GM19193 (cell line): Measurements from ENCODE around the gene ZNF76.

Source experiments
- POLR2A ChIP-seq: IDR thresholded peaks from 4 replicates; pipeline ENCODE4 v1.6.1; 2011; ENCODE audit not compliant: insufficient read depth, insufficient read length; ENCODE audit errors: extremely low read depth

Gene ZNF76

DNA sequence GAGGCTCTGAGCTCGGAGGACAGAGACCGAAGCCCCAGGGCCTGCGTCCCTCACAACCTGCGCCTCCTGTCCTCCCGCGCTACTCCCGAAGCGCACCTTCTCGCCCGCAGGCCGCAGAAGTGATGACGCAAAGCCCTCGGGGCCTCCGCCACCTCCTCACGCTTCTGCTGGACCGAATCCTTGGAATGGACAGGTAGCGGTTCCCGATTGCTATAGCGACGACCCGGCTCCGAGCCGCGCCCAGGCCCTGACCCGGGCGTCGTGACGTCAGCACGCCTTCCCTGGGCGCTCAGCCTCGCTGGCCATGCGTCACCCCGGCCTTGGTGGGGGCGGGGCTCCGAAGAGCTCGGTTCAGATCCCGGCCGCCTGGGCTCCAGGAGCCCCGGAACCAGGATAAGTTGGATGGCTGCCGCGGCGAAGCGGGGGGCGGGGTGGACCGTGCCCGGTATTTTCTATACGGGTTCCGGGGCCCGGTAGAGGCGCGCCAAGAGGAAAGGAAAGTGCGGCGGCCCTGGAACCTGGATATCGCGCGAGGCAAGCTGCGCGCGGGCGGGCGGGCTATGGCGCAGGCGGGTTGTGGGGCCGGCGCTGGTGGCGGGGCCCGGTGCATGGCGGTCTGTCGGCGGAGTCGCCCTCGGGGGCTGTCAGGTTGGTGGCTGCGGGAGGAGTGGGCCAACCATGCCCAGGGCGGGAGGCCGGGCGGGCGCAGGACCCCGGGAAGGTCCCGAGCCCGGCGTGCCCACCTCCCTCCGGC is at the start of gene ZNF76:
ZNF76 (plus strand) TSS at position 542 of the 754 bp plus-strand sequence. CDS start 21,417 bp downstream, outside the sequence.
- peak; percentile 68 for TF ChIP-seq POLR2A

DNA sequence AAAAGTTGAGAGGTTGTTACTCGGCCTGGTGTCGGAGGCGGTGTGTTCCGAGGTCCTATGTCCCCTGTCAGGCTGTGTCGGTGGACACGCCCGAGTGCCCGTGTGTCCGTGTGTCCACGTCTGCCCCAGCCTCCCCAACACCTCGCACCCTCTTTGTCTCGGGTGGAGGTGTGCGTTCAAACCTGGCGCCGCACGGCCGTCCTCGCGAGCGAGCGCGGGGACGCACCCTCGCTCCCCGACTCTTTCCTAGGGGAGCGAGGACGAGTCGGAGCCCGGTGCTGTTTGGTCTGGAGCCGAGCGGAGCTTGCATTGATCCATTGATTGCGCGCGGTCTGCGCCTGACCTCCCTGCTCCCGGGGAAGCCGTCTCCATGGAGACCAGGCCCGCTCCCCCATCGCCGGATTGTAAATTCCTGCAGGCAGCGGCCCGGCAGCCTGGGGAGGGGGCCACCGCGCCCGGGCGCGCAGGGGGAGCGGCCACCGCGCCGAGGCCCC is 46.2 kb upstream of the ZNF76 start:
- TF ChIP-seq POLR2A: no peak

DNA sequence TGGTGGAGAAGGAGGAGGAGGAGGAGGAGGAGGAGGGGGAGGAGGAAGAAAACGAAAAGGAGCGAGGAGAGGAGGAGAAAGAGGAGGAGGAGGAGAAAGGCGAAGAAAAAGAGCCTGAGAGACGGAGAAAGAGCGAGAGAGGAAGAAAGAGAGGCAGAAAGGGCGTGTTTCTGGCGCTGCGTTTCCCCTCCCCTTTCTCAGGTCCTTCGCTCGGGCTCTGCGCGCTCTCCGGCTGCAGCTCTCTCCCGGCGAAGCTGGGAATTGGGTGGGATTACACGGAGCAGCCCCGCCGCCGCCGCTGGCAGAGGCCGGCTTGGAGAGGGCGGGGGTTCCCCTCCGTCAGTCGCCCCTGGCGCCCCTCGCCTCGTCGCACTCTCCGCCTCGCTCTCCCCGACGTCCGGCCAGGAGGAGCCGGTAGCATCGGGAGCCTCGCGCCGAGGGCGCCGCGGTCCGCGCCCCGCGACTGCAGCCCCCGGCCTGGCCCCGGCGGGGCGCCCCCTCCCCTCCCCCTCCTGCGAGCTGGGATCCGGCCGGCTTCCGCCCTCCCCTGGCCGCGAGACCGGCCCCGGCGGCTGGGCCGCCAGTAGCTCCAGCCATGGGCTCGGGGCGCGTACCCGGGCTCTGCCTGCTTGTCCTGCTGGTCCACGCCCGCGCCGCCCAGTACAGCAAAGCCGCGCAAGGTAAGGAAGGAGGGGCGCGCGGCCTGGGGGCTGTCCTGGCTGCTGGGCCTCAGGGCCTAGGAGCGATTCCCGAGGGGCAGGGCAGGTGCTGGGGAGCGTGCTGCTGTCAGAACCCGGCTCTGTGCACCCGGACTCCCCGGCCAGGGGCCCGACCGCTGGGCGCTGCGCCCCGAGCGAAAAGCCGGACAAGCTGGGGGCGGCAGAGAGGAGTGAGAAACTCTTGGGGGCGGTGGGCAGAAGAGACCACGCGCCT is 45.4 kb upstream of the ZNF76 start, which contains the start of gene SCUBE3:
SCUBE3 (plus strand) TSS at position 133 of the 933 bp plus-strand sequence; CDS start at position 596, 463 bp downstream.
- TF ChIP-seq POLR2A: no peak

DNA sequence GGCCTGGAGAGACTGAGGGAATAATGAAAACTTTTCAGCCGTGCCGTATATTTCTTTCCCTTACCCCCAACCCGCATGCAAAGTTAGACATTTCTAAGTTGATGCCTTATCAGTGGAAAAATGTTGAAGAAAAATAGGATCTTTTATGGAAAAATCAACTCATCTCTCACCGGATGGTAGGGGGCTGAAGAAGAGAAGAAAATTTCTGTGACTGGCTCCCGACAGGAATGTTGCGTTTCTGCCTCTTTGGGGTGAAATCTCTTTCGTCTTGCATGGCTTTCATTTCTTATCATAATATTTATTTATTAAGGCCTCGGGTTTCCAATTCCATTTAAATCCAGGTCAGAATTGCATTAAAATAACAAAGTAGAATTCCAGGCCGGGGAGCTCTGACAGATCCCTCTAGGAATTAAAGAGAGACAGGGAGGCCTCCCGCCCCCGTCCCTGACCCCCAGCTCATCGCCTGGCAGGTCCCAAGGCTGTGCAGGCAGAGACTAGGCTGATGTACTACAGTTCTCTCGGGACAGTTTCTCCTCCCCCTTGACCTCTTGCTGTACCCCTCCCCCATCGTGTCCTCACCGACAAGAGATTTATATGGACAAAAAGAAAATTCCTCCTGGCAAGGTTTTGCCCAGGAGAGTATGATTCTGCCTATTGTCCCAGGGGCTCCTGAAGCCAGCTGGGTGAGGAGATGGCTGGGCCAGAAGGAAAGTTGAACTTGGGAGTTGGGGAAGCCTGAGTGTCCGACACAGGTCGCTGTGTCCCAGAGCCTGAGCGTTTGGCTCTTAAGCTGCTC is 44.5 kb upstream of the ZNF76 start:
- TF ChIP-seq POLR2A: no peak

DNA sequence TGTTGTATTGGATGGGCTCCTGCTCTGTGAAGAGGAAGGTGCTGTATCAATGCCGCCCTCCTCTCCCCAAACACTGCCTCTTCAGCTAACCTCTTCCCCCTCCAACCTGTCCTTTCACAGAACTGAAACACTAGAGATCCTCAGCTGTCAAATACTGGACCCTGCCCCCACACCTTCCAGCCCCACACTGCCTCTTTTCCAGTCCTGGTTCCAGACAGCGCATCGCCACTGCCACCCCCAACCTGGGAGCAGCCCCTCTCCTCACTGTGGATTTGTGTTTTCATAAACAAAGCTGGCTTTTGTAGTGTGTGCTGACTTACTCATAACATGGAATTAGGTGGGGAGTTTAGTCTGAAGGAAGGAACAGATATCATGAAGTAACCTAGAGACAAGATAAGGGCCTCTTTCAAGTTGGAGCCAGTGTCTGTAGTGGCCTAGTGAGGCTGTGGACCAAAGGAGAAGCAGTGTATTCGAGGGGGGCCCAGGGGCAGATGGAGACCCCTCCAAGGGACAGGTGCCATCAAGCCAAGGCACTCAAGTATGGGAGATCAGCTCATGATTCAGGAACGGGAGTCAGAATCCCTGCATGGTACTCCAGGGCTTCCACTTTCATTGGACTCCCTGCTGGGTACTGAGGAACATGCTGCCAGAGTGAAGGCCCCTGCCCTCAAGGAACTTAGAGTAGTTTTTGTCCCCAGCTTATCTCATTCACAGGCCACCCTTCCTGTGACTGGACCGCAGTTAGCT is 43.7 kb upstream of the ZNF76 start:
- TF ChIP-seq POLR2A: no peak

DNA sequence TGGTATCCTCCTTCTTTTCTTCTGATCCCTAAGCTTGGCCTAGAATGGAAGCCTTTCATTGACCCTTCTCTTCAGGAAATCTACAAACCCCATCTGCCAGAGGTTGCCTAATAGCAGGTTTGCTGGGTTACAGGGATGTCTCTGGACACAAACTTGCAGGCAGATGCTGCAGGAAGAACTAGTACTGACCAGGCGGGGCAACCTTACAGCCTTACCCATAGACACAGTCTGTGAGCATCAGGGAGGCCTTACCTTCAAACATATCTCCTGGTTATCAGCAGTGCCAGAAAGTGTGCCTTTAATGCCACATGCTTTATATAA is 43.2 kb upstream of the ZNF76 start:
- no peak for TF ChIP-seq POLR2A

DNA sequence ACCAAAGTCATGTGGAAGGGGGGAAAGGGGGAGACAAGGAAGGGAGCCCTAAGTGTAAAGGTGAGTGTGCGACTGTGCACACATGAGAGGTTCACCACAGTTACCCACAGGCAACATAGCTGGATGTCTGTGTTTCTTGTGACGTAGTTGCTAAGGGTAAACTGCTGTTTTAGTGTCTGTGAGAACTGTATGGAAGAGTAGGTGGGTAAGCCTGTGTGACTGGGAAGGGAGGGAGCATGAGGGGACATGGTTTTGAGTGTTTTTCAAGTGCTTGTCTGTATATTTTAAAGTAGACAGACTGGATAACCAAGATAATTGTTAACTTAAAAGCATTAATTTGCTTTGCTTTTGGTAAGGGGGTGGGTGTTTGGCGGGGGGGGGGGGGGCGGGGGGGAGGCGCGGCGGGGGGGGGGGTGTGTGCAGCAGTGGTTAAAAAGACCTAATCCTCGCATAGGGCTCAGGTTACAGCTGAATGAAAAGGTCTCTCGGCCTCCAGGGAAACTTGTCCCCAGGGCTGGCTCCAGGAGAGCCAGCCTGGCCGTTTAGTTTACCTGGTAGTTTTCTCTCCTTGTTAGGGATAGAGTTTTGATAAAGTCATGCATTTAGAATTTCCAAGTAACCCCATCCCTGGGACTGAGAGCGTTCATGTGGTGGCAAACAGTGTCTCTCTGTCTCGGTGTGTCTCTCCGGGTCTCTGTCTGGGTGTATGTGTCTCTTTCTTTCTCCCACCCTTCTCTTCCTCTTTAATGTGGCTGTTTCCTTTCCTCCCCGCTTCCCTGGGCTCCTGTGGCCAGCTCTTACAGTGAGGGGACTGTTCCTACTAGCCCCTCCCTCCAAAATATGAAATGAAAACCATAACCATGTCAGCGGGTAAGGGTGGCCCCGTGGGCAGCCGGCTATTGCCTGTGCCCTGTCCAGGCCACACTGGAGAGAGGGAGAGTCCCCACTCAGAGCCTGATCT is 42.4 kb upstream of the ZNF76 start:
- TF ChIP-seq POLR2A: no peak

DNA sequence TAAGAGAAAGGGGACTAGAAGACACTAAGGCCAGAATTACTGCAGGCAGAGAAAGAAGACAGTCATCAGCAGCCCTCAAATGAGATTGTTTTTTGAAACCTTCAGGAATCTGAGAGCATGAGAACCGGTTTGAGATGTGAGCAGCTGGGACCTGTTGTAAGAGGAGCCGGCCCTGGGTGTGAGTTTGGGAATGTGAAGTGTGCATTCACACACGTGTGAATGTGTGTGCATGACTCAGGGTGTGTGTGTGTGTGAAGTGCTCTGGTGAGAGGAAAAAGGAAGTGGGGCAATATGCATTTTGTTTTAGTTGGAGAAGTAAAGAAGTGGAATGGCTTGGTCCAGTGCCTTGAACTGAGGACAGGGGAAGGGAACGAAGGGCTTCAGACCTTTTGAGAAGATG is 41.5 kb upstream of the ZNF76 start:
- TF ChIP-seq POLR2A: no peak

DNA sequence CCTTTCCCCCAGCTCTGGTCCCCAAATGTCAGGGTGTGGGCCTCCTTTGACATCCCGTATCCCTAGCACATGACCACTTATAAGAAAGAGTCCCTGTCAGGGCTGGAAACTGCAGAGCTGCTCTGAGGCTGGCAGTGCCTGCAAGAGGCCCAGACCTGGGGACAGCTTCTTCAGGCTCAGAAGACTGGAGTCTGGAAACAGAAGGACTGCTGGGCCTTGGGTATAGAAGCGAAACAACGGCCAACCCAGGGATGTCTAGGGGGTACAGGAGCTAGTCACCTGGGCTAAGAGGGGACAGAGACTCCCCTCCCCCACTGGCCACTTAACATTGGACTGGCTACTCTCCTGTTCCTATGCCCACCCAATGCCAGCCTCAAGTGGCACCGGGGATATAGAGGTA is 41.1 kb upstream of the ZNF76 start:
- TF ChIP-seq POLR2A: no peak

DNA sequence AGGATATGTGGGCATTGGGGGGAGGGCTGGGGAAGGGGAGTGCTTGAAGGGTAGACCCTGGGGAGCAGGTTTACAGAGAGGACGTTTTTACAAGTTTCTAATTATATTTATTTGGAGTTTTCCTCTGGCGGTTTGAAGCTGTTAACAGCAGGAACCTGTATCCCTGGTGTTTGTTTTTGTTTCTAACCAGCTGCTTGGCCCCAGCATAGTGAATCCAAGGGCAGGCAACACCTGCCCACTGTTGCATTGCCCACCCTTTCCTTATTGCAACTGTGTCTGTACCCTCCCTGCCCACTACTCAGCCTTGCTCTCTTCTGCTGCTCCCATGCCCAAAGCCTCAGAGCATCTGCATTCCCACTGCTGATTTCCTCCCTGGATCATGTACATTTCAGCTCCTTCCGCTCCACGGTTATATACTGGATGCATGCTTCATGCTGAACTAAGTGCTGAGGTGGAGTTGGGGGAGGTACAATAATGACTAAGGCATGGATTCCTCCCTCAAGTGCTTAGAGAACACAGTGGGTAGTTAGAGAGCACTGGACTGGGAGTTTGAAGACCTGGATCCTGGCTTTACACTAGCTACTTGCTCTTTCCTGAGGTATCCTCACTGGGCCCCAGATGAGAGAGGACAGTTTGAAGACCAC is 39.7 kb upstream of the ZNF76 start:
- no peak for TF ChIP-seq POLR2A

DNA sequence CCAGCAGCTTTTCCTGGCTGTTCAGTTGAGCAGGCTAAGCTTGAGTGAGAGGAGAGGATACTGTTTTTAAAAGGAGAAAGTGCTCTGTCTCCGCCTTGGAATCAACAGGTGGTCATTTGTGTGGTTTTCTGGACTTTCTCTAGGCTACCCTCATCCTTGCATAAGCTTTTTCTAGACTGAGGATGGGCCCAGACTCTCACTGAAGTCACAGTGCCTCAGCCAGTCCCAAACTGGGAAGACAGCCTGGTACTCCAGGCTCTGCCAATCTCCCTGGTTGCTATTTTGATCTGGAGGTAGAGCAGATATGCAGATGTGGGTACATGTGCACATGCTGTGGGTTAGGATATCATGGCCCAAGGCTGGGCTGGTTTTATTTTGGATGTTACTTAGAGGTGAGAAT is 38.8 kb upstream of the ZNF76 start:
- TF ChIP-seq POLR2A: no peak

DNA sequence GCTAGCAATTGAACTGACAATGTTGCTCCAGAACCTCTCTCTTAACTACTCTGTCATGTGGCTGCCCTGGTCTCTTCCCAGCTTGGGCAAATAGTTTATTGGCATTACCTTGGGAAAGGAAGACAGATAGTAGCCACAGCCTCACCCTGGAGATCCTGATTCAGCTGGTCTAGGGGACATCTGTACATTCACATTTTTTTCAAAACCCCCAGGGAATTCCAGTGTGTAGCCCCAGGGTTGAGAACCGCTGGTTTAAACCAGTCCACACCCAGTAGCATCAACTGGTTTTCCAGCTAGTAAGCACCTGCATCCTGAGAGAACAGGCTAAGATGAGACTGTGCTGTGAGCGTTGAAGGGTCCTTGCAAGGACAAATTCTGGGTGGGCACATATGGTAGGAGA is 36.1 kb upstream of the ZNF76 start:
- TF ChIP-seq POLR2A: no peak

DNA sequence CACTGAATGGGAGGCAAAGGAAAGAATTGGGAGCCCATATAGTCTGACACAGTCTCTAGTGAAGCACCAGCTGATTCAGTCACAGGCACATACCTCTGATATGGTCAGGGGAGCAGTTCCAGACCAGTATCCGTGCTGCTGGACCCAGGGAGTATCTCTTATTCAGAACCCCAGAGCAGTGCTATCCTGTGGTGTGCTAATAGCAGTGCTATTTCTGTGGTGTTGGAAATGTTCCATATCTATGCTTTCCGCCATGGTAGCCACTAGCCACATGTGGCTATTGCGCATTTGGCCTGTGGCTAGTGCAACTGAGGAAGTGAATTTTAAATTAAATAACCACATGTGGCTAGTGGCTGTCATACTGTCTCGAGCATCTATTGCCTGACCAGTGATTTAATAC is 34.8 kb upstream of the ZNF76 start:
- no peak for TF ChIP-seq POLR2A

DNA sequence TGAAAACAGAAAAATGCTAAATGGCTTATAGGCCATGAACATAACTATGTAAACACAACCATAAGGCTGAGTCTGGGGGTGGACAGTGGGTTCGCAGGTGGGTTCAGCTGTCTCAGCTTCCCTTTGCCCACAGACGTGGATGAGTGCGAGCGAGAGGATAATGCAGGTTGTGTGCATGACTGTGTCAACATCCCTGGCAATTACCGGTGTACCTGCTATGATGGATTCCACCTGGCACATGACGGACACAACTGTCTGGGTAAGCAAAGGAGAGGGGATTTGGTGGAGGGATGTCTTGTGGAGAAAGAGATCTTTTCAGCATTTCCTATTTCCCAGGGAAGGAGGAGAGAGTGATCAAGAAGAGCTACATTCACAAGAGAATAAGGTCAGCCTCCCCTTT is 31.1 kb upstream of the ZNF76 start:
- no peak for TF ChIP-seq POLR2A
